Astrocyte (in vitro differentiated cells and primary cell): Measurements from ENCODE around the gene ENSA. TPM values are rescaled to one million over a fixed set of nuclear protein-coding genes. Genes with fewer than 3 reads are reported as not detected.
"Not testable (repeated sequence)": the region's sequence is repeated elsewhere in the genome, so short reads cannot be mapped to it uniquely, and the experiment has no call there.

ENCODE experiments used
- DNase-seq: peaks from one replicate; pipeline ENCODE4 v3.0.0-alpha.2; 2010; ENCODE audit warnings: low read depth
- FAIRE-seq: peaks from 2 replicates; lab custom pipeline; 2011; peaks lifted over from hg19 to GRCh38; lab: Jason Lieb, UNC
- H2AFZ ChIP-seq: 2 replicates; pipeline ENCODE4 v1.6.0; 2012; ENCODE audit warnings: low read depth, low read length, inconsistent platforms
- H3K27ac ChIP-seq: 2 replicates; pipeline ENCODE4 v1.5.1; 2011; ENCODE audit warnings: low read depth, low read length, inconsistent platforms
- H3K27me3 ChIP-seq: 2 replicates; pipeline ENCODE4 v1.6.0; 2011; ENCODE audit warnings: low read length, inconsistent platforms; ENCODE audit not compliant: insufficient read depth
- H3K36me3 ChIP-seq: 2 replicates; pipeline ENCODE4 v1.5.1; 2011; ENCODE audit warnings: low read length, inconsistent platforms; ENCODE audit not compliant: insufficient read depth
- H3K4me1 ChIP-seq: 2 replicates; pipeline ENCODE4 v1.5.1; 2011; ENCODE audit warnings: low read length, inconsistent platforms; ENCODE audit not compliant: insufficient read depth
- H3K4me2 ChIP-seq: 2 replicates; pipeline ENCODE4 v1.6.0; 2012; ENCODE audit warnings: low read length, inconsistent platforms
- H3K4me3 ChIP-seq: 2 replicates; pipeline ENCODE4 v1.5.1; 2011; ENCODE audit warnings: low read depth, mild to moderate bottlenecking, low read length, inconsistent platforms; ENCODE audit not compliant: insufficient read depth
- H3K79me2 ChIP-seq: 2 replicates; pipeline ENCODE4 v1.6.0; 2012; ENCODE audit warnings: mild to moderate bottlenecking, low read length, inconsistent platforms; ENCODE audit not compliant: insufficient read depth
- H3K9ac ChIP-seq: 2 replicates; pipeline ENCODE4 v1.6.0; 2012; ENCODE audit warnings: mild to moderate bottlenecking, low read length, inconsistent platforms
- H3K9me3 ChIP-seq: 2 replicates; pipeline ENCODE4 v1.5.1; 2012; ENCODE audit warnings: low read depth, mild to moderate bottlenecking, low read length, inconsistent platforms; ENCODE audit not compliant: insufficient read depth
- H4K20me1 ChIP-seq: 2 replicates; pipeline ENCODE4 v1.6.0; 2012; ENCODE audit warnings: low read length, inconsistent platforms; ENCODE audit not compliant: insufficient read depth
- H3K27ac Mint-ChIP-seq: one replicate; pipeline ENCODE4 v1.8.0; 2021; ENCODE audit warnings: mild to moderate bottlenecking, mixed read lengths; ENCODE audit not compliant: unreplicated experiment
- H3K27me3 Mint-ChIP-seq: one replicate; pipeline ENCODE4 v1.8.0; 2021; ENCODE audit warnings: low read depth, mixed read lengths; ENCODE audit not compliant: unreplicated experiment
- H3K36me3 Mint-ChIP-seq: one replicate; pipeline ENCODE4 v1.8.0; 2021; ENCODE audit warnings: low read depth, mixed read lengths; ENCODE audit not compliant: unreplicated experiment
- H3K4me1 Mint-ChIP-seq: one replicate; pipeline ENCODE4 v1.8.0; 2021; ENCODE audit warnings: low read depth, mixed read lengths; ENCODE audit not compliant: unreplicated experiment
- H3K4me3 Mint-ChIP-seq: one replicate; pipeline ENCODE4 v1.8.0; 2021; ENCODE audit warnings: mild to moderate bottlenecking, moderate library complexity, mixed read lengths; ENCODE audit not compliant: unreplicated experiment
- H3K9me3 Mint-ChIP-seq: one replicate; pipeline ENCODE4 v1.8.0; 2021; ENCODE audit warnings: mild to moderate bottlenecking, mixed read lengths; ENCODE audit not compliant: unreplicated experiment
- EZH2 ChIP-seq: IDR thresholded peaks from 2 replicates; pipeline ENCODE4 v1.6.1; 2012; ENCODE audit warnings: mild to moderate bottlenecking, low read length, inconsistent platforms; ENCODE audit not compliant: insufficient read depth
- total RNA-seq: library from RNA; stranded (reverse); gene quantifications from 2 replicates; pipeline ENCODE4 v1.2.1, GENCODE V29; 2021
- TF ChIP-seq, protein P1 (sequence below): IDR thresholded peaks from 2 replicates; pipeline ENCODE4 v1.5.1; 2011; ENCODE audit warnings: low read depth, mild to moderate bottlenecking, inconsistent platforms, low read length, moderate library complexity; ENCODE audit not compliant: insufficient read depth

ENSA gene
- total RNA-seq, 1 donor from 2014 or later: 99.6 TPM

DNA sequence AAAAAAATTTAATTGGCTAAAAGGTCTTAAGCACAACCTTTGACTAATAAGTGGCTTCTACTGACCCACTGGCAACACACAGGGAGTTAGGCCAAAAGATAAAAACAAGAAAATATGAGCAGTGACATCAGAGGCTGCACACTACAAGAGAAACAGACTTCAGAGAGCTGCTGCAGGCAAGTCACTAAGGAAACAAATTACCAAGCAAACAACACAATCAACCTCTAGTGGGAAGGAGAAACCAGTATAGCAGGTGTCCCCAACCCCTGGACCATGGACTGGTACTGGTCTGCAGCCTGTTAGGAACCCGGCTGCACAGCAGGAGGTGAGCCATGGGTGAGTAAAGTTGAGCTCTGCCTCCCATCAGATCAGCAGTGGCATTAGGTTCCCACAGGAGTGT, 20.8 kb upstream of the ENSA start:
- H3K4me3 ChIP-seq: no peak overlapping the region
- H3K4me1 ChIP-seq: no peaks in the 10 kb centered on the region
- Mint-ChIP-seq H3K4me3 (no peak overlapping the region), H3K9me3 (no peaks in the 10 kb centered on the region), H3K36me3 (peaks cover 3% of the 10 kb centered on the region), H3K4me1 (no peaks in the 10 kb centered on the region), H3K27me3 (no peaks in the 10 kb centered on the region), H3K27ac (no peak overlapping the region)
- H3K9ac ChIP-seq: no peak overlapping the region
- H4K20me1 ChIP-seq: no peaks in the 10 kb centered on the region
- H3K27ac ChIP-seq: no peak overlapping the region
- peak; percentile 4 for DNase-seq
- no peak overlapping the region for H2AFZ ChIP-seq
- no peak overlapping the region for H3K4me2 ChIP-seq
- peaks cover 20% of the 10 kb centered on the region for H3K36me3 ChIP-seq
- no peaks in the 10 kb centered on the region for H3K9me3 ChIP-seq
- no peaks in the 10 kb centered on the region for H3K79me2 ChIP-seq
- FAIRE-seq: no peak
- TF ChIP-seq, protein P1, sequence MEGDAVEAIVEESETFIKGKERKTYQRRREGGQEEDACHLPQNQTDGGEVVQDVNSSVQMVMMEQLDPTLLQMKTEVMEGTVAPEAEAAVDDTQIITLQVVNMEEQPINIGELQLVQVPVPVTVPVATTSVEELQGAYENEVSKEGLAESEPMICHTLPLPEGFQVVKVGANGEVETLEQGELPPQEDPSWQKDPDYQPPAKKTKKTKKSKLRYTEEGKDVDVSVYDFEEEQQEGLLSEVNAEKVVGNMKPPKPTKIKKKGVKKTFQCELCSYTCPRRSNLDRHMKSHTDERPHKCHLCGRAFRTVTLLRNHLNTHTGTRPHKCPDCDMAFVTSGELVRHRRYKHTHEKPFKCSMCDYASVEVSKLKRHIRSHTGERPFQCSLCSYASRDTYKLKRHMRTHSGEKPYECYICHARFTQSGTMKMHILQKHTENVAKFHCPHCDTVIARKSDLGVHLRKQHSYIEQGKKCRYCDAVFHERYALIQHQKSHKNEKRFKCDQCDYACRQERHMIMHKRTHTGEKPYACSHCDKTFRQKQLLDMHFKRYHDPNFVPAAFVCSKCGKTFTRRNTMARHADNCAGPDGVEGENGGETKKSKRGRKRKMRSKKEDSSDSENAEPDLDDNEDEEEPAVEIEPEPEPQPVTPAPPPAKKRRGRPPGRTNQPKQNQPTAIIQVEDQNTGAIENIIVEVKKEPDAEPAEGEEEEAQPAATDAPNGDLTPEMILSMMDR: no peak
- no peak for TF ChIP-seq EZH2
- no peaks in the 10 kb centered on the region for H3K27me3 ChIP-seq

DNA sequence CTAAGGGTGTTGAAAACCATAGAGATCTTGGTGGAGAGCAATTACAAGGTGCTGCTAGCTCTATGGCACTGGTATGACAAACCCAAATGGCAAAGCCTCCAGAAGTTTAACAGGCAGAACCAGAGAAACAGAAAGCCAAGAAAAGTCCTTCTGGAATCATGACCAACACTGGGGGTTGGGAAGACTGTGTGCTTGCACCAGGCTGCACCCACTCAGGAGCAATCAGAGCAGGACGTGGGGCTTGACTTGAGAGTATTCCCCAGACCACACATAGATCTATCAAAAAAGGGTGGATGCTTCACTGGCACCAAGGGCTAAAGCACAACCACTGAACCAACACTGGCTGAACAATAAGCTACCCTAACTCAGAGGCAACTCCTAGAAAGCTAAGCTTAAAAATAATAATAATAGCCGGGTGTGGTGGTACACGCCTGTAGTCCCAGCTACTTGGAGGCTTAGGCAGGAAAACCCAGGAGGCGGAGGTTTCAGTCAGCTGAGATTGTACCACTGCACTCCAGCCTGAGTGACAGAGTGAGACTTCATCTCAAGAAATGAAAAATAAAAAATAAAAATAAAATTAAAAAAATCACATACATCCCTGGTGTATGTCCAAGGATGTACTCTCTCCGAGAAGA, 20.1 kb upstream of the ENSA start:
- peaks cover 3% of the 10 kb centered on the region for H3K36me3 Mint-ChIP-seq
- H3K9me3 Mint-ChIP-seq: no peaks in the 10 kb centered on the region
- H3K4me1 Mint-ChIP-seq: no peaks in the 10 kb centered on the region
- peaks cover 20% of the 10 kb centered on the region for H3K36me3 ChIP-seq
- H3K27ac Mint-ChIP-seq: no peak overlapping the region
- H3K9ac ChIP-seq: no peak overlapping the region
- no peak overlapping the region for H3K4me2 ChIP-seq
- no peak overlapping the region for H3K27ac ChIP-seq
- no peaks in the 10 kb centered on the region for H3K79me2 ChIP-seq
- H3K4me3 ChIP-seq: no peak overlapping the region
- no peaks in the 10 kb centered on the region for H4K20me1 ChIP-seq
- TF ChIP-seq, protein P1: no peak
- TF ChIP-seq EZH2: no peak
- DNase-seq: no peak
- H3K4me3 Mint-ChIP-seq: no peak overlapping the region
- no peaks in the 10 kb centered on the region for H3K27me3 Mint-ChIP-seq
- no peaks in the 10 kb centered on the region for H3K27me3 ChIP-seq
- no peaks in the 10 kb centered on the region for H3K9me3 ChIP-seq
- FAIRE-seq: no peak
- no peak overlapping the region for H2AFZ ChIP-seq
- H3K4me1 ChIP-seq: no peaks in the 10 kb centered on the region

DNA sequence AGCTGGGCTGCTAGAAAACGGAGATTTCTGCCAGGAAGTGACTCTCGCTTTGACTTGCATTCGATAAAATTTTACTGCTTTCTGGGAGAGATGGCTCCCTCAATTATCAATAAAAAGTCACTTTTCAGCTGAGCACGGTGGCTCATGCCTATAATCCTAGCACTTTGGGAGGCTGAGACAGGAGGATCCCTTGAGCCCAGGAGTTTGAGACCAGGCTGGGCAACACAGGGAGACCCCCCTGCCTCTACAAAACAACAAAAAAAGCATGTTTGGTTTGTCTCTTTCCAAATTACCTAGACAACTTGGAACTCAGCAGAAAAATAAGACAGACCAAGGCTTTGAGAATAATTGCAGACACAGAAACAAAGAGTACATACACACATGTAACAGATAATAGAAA, 12.9 kb upstream of the ENSA start:
- DNase-seq (no peak), FAIRE-seq (no peak)
- no peak overlapping the region for H3K4me3 ChIP-seq
- Mint-ChIP-seq H3K4me3 (no peak overlapping the region), H3K27ac (no peak overlapping the region), H3K27me3 (no peaks in the 10 kb centered on the region), H3K36me3 (peaks cover 4% of the 10 kb centered on the region), H3K9me3 (no peaks in the 10 kb centered on the region), H3K4me1 (peaks cover 6% of the 10 kb centered on the region)
- no peaks in the 10 kb centered on the region for H3K79me2 ChIP-seq
- no peaks in the 10 kb centered on the region for H3K9me3 ChIP-seq
- no peak for TF ChIP-seq EZH2
- TF ChIP-seq, protein P1: no peak
- H4K20me1 ChIP-seq: no peaks in the 10 kb centered on the region
- no peaks in the 10 kb centered on the region for H3K27me3 ChIP-seq
- H3K9ac ChIP-seq: no peak overlapping the region
- H3K27ac ChIP-seq: no peak overlapping the region
- H3K4me1 ChIP-seq: no peaks in the 10 kb centered on the region
- H3K4me2 ChIP-seq: no peak overlapping the region
- H3K36me3 ChIP-seq: peaks cover 10% of the 10 kb centered on the region
- H2AFZ ChIP-seq: no peak overlapping the region

DNA sequence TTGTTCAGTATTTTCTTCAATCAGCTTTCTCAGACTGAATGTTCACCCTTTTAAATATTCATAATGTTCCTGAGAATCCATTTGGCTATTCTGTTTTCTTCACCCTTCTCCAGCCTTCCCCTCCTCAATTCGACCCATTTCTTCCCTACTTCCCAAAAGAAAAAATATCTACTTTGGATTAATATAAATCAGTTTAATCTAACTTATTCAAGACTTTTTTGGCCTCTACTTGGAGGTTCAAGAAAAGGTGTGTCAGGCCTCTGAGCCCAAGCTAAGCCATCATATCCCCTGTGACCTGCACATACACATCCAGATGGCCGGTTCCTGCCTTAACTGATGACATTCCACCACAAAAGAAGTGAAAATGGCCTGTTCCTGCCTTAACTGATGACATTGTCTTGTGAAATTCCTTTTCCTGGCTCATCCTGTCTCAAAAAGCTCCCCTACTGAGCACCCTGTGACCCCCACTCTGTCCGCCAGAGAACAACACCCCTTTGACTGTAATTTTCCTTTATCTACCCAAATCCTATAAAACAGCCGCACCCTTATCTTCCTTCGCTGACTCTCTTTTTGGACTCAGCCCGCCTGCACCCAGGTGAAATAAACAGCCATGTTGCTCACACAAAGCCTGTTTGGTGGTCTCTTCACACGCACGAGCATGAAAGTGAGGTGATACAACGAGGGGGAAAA, 11.9 kb upstream of the ENSA start:
- not testable (repeated sequence) for H3K36me3 ChIP-seq, H3K4me3 Mint-ChIP-seq, H3K27me3 ChIP-seq, H3K9me3 ChIP-seq, H3K27ac ChIP-seq, H3K27me3 Mint-ChIP-seq, FAIRE-seq, DNase-seq, H2AFZ ChIP-seq, H3K9me3 Mint-ChIP-seq, H3K4me2 ChIP-seq, H3K4me3 ChIP-seq, H3K4me1 ChIP-seq, H3K9ac ChIP-seq, H3K79me2 ChIP-seq, H4K20me1 ChIP-seq, H3K27ac Mint-ChIP-seq, H3K36me3 Mint-ChIP-seq, H3K4me1 Mint-ChIP-seq
